Amniotic epithelial cell (primary cell): Measurements from ENCODE around the gene YJU2.
A peak's percentile ranks its signal among the peaks of the same experiment; 100 is the strongest.
"Not testable (repeated sequence)": the region's sequence is repeated elsewhere in the genome, so short reads cannot be mapped to it uniquely, and the experiment has no call there.

Source experiments
- DNase-seq: peaks from one replicate; pipeline ENCODE4 v3.0.0-alpha.2; 2010; ENCODE audit warnings: low read depth

YJU2 gene

DNA sequence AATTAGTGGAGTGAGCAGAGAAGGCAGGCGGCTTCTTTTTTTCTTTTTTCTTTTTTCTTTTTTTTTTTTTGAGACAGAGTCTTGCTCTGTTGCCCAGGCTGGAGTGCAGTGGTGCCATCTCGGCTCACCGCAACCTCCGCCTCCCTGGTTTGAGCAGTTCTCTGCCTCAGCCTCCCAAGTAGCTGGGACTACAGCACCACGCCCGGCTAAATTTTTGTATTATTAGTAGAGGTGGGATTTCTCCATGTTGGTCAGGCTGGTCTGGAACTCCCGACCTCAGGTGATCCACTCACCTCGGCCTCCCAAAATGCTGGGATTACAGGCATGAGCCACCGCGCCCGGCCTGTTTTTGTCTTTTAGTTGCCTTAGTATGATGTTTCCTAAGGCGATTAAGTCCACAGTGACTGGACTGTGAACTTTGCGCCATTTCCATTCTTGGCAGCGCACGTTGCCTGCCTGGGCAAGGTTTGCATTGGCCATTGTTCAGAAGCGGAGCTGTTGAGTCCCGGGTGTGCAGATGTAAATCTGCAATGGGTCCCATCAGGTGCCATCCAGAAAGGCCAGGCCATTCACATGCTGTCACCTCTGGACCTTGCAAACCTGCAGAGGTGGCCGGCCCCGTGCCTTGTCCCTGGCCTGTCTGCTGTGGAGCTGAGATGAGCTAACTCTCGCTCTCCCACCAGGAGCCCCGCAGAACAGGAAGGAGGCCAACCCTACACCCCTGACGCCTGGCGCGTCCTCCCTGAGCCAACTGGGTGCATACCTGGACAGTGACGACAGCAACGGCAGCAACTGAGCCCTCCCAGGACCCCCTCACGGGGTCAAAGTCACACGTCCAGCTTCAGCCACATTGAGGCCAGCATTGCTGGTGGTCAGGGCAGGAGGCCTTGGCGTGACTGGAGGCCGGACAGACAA lies 21.3 kb downstream of the YJU2 start:
- no peak for DNase-seq

GRCh38 chr19:4268816-4269430 lies 22.0 kb downstream of the YJU2 start:
- no peak for DNase-seq

GRCh38 chr19:4272894-4273293 lies 26.0 kb downstream of the YJU2 start:
- DNase-seq, result no peak

- not testable (repeated sequence) for DNase-seq
Measured at GRCh38 chr19:4274321-4274686, 27.4 kb downstream of the YJU2 start.

- no peak for DNase-seq
Measured at GRCh38 chr19:4277191-4277696, 30.4 kb downstream of the YJU2 start.

GRCh38 chr19:4278010-4278409 lies 31.1 kb downstream of the YJU2 start:
- DNase-seq, result no peak

DNA sequence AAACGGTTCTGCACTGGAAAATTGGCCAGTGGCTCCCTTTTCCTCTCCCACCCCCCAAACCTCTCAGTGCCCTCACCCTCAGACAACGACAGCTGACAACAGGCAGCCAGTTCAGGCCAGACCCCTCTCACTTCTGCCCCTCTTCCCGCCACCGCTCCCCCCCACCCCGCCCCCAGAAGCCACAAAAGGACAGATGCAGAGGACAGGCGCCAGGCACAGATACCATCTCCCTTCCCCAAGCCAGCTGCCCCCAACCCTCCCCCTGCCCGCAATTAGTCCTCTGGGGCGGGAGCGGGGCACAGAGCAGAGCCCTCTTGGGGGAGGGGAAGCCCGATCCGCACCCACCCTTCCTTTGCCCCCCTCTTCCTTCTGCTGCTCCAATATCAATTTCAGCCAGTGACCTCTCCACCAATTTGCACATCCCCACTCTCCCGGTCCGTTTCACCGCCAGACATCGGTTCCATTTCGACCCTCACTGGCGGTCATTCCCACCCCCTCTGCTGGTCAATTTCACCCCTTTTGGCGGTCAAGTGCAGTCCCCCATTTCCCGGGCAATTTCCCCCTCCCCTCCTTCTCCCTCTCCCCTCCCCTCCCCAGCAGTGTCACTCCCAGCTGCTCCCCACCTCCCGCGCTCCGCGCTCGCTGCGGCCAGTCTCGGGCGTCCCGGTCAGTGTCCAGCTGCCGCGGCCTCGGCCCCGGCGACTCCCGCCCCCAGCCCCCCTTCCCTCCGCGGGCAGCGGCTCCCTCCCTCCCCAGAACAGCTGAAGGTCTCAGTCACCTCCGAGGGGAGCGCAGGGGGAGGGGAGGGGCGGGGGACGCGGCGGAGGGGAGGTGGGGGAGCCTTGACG lies 31.8 kb downstream of the YJU2 start, which contains the start of gene SHD:
Gene SHD (plus strand): TSS at position 848 of the 848 bp plus-strand sequence. CDS start 798 bp downstream, outside the sequence.
- no peak for DNase-seq

- no peak for DNase-seq
Measured at GRCh38 chr19:4279267-4279529, 32.3 kb downstream of the YJU2 start.

GRCh38 chr19:4279530-4280422 lies 32.9 kb downstream of the YJU2 start:
- no peak for DNase-seq

- peak; percentile 17 for DNase-seq
Measured at GRCh38 chr19:4284176-4284958, 37.5 kb downstream of the YJU2 start.

DNA sequence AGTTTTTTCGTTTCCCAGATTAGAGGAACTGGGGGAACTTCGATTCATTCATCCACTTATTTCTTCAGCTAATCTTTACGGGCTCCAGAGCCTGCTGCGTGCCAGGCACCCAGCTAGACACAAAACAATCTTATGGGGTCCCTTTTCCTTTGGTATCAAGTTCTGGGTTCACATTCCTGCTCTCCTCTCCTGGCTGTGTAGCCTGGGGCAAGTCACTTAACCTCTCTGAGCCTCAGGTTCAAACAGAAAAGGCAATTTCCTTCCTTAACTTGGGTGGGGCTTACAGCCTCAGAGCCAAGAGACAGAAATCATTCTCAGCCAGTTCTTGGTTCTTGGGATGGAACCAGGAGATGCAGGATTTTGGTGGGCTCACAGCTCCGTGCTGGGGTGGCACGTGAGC lies 38.1 kb downstream of the YJU2 start:
- DNase-seq, result no peak

- DNase-seq, result not testable (repeated sequence)
Measured at GRCh38 chr19:4286141-4286540, 39.3 kb downstream of the YJU2 start.

DNA sequence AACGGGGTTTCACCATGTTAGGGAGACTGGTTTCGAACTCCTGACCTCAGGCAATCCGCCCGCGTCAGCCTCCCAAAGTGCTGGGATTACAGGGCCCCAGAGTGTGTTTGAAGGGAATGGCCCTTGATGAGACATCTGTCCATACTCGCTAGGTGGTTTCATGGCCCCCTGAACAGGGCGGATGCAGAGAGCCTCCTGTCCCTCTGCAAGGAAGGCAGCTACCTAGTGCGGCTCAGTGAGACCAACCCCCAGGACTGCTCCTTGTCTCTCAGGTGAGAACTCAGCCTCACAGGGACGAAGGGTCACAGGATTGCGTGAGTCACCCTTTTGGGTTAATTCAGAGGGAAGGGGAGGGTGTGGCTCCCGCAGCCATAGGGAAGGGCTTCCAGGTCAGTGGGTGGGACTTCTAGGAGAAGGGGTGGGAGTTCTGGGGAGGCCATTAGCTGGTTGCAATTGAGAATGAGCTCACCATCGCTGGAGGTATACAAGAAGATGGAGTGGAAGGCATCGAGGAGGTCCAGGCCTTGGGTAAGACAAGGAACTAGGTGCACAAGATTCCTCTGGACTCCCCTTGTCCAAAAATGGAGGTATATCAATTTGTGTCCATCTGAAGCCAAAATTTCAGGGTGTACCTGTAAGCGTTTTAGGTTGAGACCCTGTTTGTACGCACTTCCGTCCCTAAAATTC lies 41.4 kb downstream of the YJU2 start:
- DNase-seq, result no peak

- no peak for DNase-seq
Measured at GRCh38 chr19:4291184-4291732, 44.4 kb downstream of the YJU2 start.

DNA sequence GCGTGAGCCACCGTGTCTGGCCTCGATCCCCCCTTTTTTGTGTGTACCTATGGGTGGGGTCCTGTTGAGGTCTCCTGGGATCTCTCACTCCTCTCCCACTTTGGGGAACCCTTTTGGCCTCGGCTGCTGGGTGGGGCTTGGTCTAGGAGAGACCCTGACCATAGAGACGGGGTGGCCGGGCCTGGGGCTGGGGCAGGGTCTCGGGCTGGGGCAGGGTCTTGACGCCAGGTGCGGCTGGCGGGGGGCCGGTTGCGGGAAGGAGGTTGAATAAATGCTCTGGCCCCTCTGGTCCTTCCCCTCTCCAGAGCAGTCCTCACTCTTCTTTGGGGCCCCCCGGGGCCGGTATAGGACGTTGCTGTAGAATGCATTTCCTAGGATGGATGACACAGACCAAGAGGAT lies 45.6 kb downstream of the YJU2 start:
- no peak for DNase-seq

DNA sequence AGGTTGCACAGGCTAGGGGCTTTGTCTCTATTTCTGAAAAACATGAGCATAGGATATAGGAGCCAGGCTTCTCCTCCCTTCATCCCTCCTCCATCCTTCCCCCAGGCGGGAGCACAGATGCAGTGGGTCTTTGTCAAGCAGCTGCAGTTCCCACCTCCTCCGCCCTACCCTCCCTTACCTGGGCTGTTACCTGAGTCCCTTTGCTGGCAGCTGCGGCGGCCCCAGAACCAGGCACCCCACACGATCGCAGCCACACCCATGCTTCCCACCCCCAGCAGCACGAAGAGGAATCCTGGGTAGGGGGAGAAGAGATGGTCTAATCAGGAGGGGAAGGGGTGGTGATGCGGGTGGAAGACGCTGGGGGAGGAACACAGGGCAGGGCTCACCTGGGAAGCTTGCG lies 47.5 kb downstream of the YJU2 start:
- no peak for DNase-seq

GRCh38 chr19:4295972-4296771 lies 49.3 kb downstream of the YJU2 start:
- no peak for DNase-seq

GRCh38 chr19:4297901-4298809 lies 51.3 kb downstream of the YJU2 start:
- DNase-seq, result no peak
